IMR-90 (cell line): ENCODE measurements around the gene ANKRD44. TPM values are rescaled to one million over a fixed set of nuclear protein-coding genes. Genes with fewer than 3 reads are reported as not detected.

Source experiments
- ATAC-seq: fragments of 200-7000 bp; cut with Tn5 transposase; 2 replicates; pipeline ENCODE4 v1.9.1; 2020; ENCODE audit warnings: low read depth, mild to moderate bottlenecking, moderate library complexity
- BruUV-seq: library from RNA; stranded (reverse); fragments of 400-500 nt; replicated peaks from 2 replicates; lab custom pipeline; 2021; lab: Mats Ljungman, UMichigan
- CTCF ChIA-PET: fragments of 300-600 bp; formaldehyde crosslinking; extraction: SDS; loops from one replicate; lab custom pipeline; 2021; ENCODE audit warnings: antibody characterized with exemption; lab: Yijun Ruan, JAX
- POLR2A ChIA-PET: fragments of 300-600 bp; sonication (Branson Sonifier 250); formaldehyde crosslinking; loops from one replicate; lab custom pipeline; 2022; ENCODE audit warnings: antibody characterized with exemption; ENCODE audit not compliant: unreplicated experiment; lab: Charles Lee
- DNase-seq: peaks from one replicate; pipeline ENCODE4 v3.0.0; 2013
- H2AFZ ChIP-seq: replicated peaks from 2 replicates; pipeline ENCODE3; 2013; ENCODE audit warnings: low read length, mild to moderate bottlenecking; ENCODE audit not compliant: poor library complexity
- H2AK5ac ChIP-seq: 2 replicates; pipeline ENCODE4 v1.6.1; 2013; ENCODE audit warnings: low read depth, low read length, inconsistent platforms
- H2AK9ac ChIP-seq: replicated peaks from 2 replicates; pipeline ENCODE3; 2013; ENCODE audit warnings: mild to moderate bottlenecking, low read depth, low read length, moderate library complexity; ENCODE audit not compliant: poor library complexity
- H2BK120ac ChIP-seq: 2 replicates; pipeline ENCODE4 v1.6.1; 2013; ENCODE audit warnings: low read depth, low read length, inconsistent platforms
- H2BK15ac ChIP-seq: 3 replicates; pipeline ENCODE4 v1.6.1; 2013; ENCODE audit warnings: low read depth, low read length, inconsistent platforms
- H2BK20ac ChIP-seq: 2 replicates; pipeline ENCODE4 v1.6.1; 2013; ENCODE audit warnings: low read depth, mild to moderate bottlenecking, inconsistent platforms, low read length, moderate library complexity
- H2BK5ac ChIP-seq: 2 replicates; pipeline ENCODE4 v1.6.1; 2013; ENCODE audit warnings: mild to moderate bottlenecking, low read depth, low read length, inconsistent platforms; ENCODE audit not compliant: poor library complexity, severe bottlenecking
- H3K14ac ChIP-seq: replicated peaks from 2 replicates; pipeline ENCODE4 v1.6.1; 2013; ENCODE audit warnings: low read depth, low read length, inconsistent platforms
- H3K18ac ChIP-seq: 2 replicates; pipeline ENCODE4 v1.6.1; 2013; ENCODE audit warnings: low read depth, low read length, control low read depth
- H3K23ac ChIP-seq: 2 replicates; pipeline ENCODE4 v1.6.1; 2013; ENCODE audit warnings: low read depth, low read length, inconsistent platforms
- H3K27ac ChIP-seq: 2 replicates; pipeline ENCODE4 v1.5.1; 2013; ENCODE audit warnings: mild to moderate bottlenecking, control low read depth, low read length; ENCODE audit not compliant: insufficient read depth
- H3K27me3 ChIP-seq: 2 replicates; pipeline ENCODE4 v1.6.1; 2013; ENCODE audit warnings: low read length; ENCODE audit not compliant: control insufficient read depth, insufficient read depth
- H3K36me3 ChIP-seq: 2 replicates; pipeline ENCODE4 v1.6.1; 2013; ENCODE audit warnings: low read length, mixed read lengths; ENCODE audit not compliant: control insufficient read depth, insufficient read depth
- H3K4ac ChIP-seq: 2 replicates; pipeline ENCODE4 v1.6.1; 2013; ENCODE audit warnings: low read depth, low read length, inconsistent platforms
- H3K4me1 ChIP-seq: 2 replicates; pipeline ENCODE4 v1.6.1; 2013; ENCODE audit warnings: low read length, mixed read lengths; ENCODE audit not compliant: control insufficient read depth, insufficient read depth
- H3K4me2 ChIP-seq: 2 replicates; pipeline ENCODE4 v1.6.1; 2013; ENCODE audit warnings: low read depth, mild to moderate bottlenecking, control low read depth, low read length, moderate library complexity
- H3K4me3 ChIP-seq: 2 replicates; pipeline ENCODE4 v1.5.1; 2013; ENCODE audit warnings: low read depth, mild to moderate bottlenecking, control low read depth, low read length, moderate library complexity; ENCODE audit not compliant: insufficient read depth
- H3K56ac ChIP-seq: 2 replicates; pipeline ENCODE4 v1.6.1; 2013; ENCODE audit warnings: low read length, inconsistent platforms; ENCODE audit not compliant: insufficient read depth; ENCODE audit errors: extremely low read depth
- H3K79me1 ChIP-seq, 2 experiments: 2 replicates each; pipeline ENCODE4 v1.6.1; 2013; ENCODE audit warnings: low read length in 2 of 2, inconsistent platforms in 1 of 2, low read depth in 1 of 2
- H3K9ac ChIP-seq: 2 replicates; pipeline ENCODE4 v1.6.1; 2013; ENCODE audit warnings: low read depth, low read length, control low read depth
- H3K9me1 ChIP-seq: 2 replicates; pipeline ENCODE4 v1.6.1; 2013; ENCODE audit warnings: low read length, inconsistent platforms; ENCODE audit not compliant: insufficient read depth
- H3K9me3 ChIP-seq: 2 replicates; pipeline ENCODE4 v1.6.1; 2013; ENCODE audit warnings: low read length; ENCODE audit not compliant: control insufficient read depth, insufficient read depth
- H4K20me1 ChIP-seq: 2 replicates; pipeline ENCODE4 v1.6.1; 2013; ENCODE audit warnings: low read length, inconsistent platforms; ENCODE audit not compliant: insufficient read depth
- H4K5ac ChIP-seq: 2 replicates; pipeline ENCODE4 v1.6.1; 2013; ENCODE audit warnings: mild to moderate bottlenecking, low read depth, low read length, control low read depth
- H4K8ac ChIP-seq, 2 experiments: 2 replicates each; pipeline ENCODE4 v1.6.1; 2013; ENCODE audit warnings: low read depth in 2 of 2, low read length in 2 of 2, control low read depth in 1 of 2, inconsistent platforms in 1 of 2
- H4K91ac ChIP-seq: 2 replicates; pipeline ENCODE4 v1.6.1; 2013; ENCODE audit warnings: low read depth, low read length, inconsistent platforms; ENCODE audit not compliant: insufficient read depth
- BHLHE40 ChIP-seq: fragments of 150-350 bp; IDR thresholded peaks from 2 replicates; pipeline ENCODE4 v1.6.1; 2016; ENCODE audit warnings: mild to moderate bottlenecking, low read depth, low read length
- CEBPB ChIP-seq: IDR thresholded peaks from 2 replicates; pipeline ENCODE4 v1.6.1; 2012; ENCODE audit warnings: low read depth, low read length, improper control_type of control experiment
- MAFK ChIP-seq: IDR thresholded peaks from 2 replicates; pipeline ENCODE4 v1.6.1; 2012; ENCODE audit warnings: low read depth, low read length, improper control_type of control experiment
- MXI1 ChIP-seq: IDR thresholded peaks from 2 replicates; pipeline ENCODE4 v1.6.1; 2012; ENCODE audit warnings: low read depth, mild to moderate bottlenecking, low read length, moderate library complexity, borderline replicate concordance
- POLR2A ChIP-seq: IDR thresholded peaks from 2 replicates; pipeline ENCODE4 v1.6.1; 2012; ENCODE audit warnings: mild to moderate bottlenecking, low read depth, low read length
- RAD21 ChIP-seq: IDR thresholded peaks from 2 replicates; pipeline ENCODE4 v1.6.1; 2012; ENCODE audit warnings: low read length, improper control_type of control experiment
- SMC3 ChIP-seq: fragments of 150-350 bp; IDR thresholded peaks from 2 replicates; pipeline ENCODE4 v1.6.1; 2016; ENCODE audit warnings: low read depth, mild to moderate bottlenecking, antibody characterized with exemption, low read length, moderate library complexity
- USF2 ChIP-seq: fragments of 150-350 bp; IDR thresholded peaks from 2 replicates; pipeline ENCODE4 v1.6.1; 2017; ENCODE audit warnings: mild to moderate bottlenecking, antibody characterized with exemption, low read length, low read depth
- WGBS, 2 experiments: methylation state at CpG; one replicate each; pipeline versions ENCODE4 v1.1.5 to v1.1.7; 2013; ENCODE audit warnings: missing lambda C conversion rate in 2 of 2; ENCODE audit not compliant: insufficient read length in 1 of 2; ENCODE audit errors: extremely low coverage in 2 of 2; 5-methylcytosine and 5-hydroxymethylcytosine counted together
- dilution Hi-C: fragments of 300-500 bp; cut with HindIII; formaldehyde crosslinking; loops from one replicate; pipeline ENCODE4 v1.14.3; 2018; ENCODE audit warnings: low sequenced_read_pairs; ENCODE audit not compliant: unreplicated experiment
- in situ Hi-C: fragments of 300-500 bp; cut with MboI; formaldehyde crosslinking; loops from 3 replicates; pipeline ENCODE4 v1.14.3; 2019; ENCODE audit warnings: low sequenced_read_pairs, inconsistent platforms, mixed read lengths
- intact Hi-C: fragments of 100-400 bp; cut with micrococcal nuclease; formaldehyde crosslinking; loops from 2 replicates; pipeline ENCODE4 v1.10.0; 2022
- polyA plus RNA-seq, 3 experiments: library from polyadenylated mRNA; depleted of rRNA; stranded (reverse); fragments of >200 nt; gene quantifications; 2 replicates each; pipeline ENCODE4 v1.2.3, GENCODE V29; 2012; ENCODE audit warnings: low replicate concordance in 1 of 3
- total RNA-seq: library from RNA; depleted of rRNA; stranded (reverse); fragments of >200 nt; gene quantifications from 2 replicates; pipeline ENCODE4 v1.2.3, GENCODE V29; 2012

The ANKRD44 gene
- total and polyA plus RNA-seq, 2 of the 4 experiments (the other 2 are of a cell fraction) = 5.2 to 15.6 TPM

- intact Hi-C loops (no loop called here), dilution Hi-C loops (no loop called here), in situ Hi-C loops (no loop called here)
- H2BK5ac ChIP-seq = no peak overlapping the region
- no peak overlapping the region for H2BK120ac ChIP-seq
- no peak for DNase-seq
- TF ChIP-seq SMC3 (no peak), RAD21 (no peak), CEBPB (no peak), BHLHE40 (no peak), USF2 (no peak), MXI1 (no peak), POLR2A (no peak), MAFK (no peak)
- POLR2A ChIA-PET = no interaction called here
- CTCF ChIA-PET = no interaction called here
- H2AFZ ChIP-seq = no peak overlapping the region
- H3K14ac ChIP-seq = no peak overlapping the region
- H3K9ac ChIP-seq = no peak overlapping the region
- H3K4ac ChIP-seq = no peak overlapping the region
- H3K79me1 ChIP-seq = no peaks in the 10 kb centered on the region
- no peak overlapping the region for H3K4me2 ChIP-seq
- no peaks in the 10 kb centered on the region for H3K27me3 ChIP-seq
- H3K18ac ChIP-seq = no peak overlapping the region
- H3K4me3 ChIP-seq = no peak overlapping the region
- no peak for ATAC-seq
- no peak overlapping the region for H3K56ac ChIP-seq
- H2AK9ac ChIP-seq = no peak overlapping the region
- BruUV-seq = no TSS peak
- no peak overlapping the region for H2BK15ac ChIP-seq
- no peak overlapping the region for H4K5ac ChIP-seq
- H2AK5ac ChIP-seq = no peak overlapping the region
- H3K9me1 ChIP-seq = peaks cover 2% of the 10 kb centered on the region; the same call in 1 of the 2 replicates
- H2BK20ac ChIP-seq = no peak overlapping the region
- H3K9me3 ChIP-seq = no peaks in the 10 kb centered on the region
- no CpG with 5 or more reads among the region's 4 CpGs for WGBS, 2 experiments
- 0 out of 2 replicates have a peak overlapping the region, but pooled peaks have one; percentile 8 for H3K23ac ChIP-seq
- no peak overlapping the region for H4K91ac ChIP-seq
- no peak overlapping the region for H3K27ac ChIP-seq
- no peaks in the 10 kb centered on the region for H3K4me1 ChIP-seq
- H4K8ac ChIP-seq = peak overlapping the region in 1 of 2 experiments; percentile 40; a peak in 1 of 4 replicates
- no peaks in the 10 kb centered on the region for H4K20me1 ChIP-seq
- no peaks in the 10 kb centered on the region for H3K36me3 ChIP-seq
Observed at GRCh38 chr2:196965651-196966050, 344.9 kb downstream of the ANKRD44 start.
